ENCODE measurements around the gene UTP25. TPM values are rescaled to one million over a fixed set of nuclear protein-coding genes. Genes with fewer than 3 reads are reported as not detected.
A peak's percentile ranks its signal among the peaks of the same experiment; 100 is the strongest.

Gene UTP25
- polyA plus RNA-seq, 1 experiment: 6.8 TPM

- POLR2A ChIA-PET: no interaction called here
- CTCF ChIA-PET: interaction anchor here (0.9 to 7.0 kb wide), 8 partner anchors 10 to 140 kb away, joined by 3 to 60 read pairs (median 8); no protein-coding TSS in a partner anchor
- Histone ChIP-seq H3K27me3 (ENCODE audit: control insufficient read depth, insufficient read depth, low read length) (no peaks in the 10 kb centered on the region), H3K36me3 (ENCODE audit: control insufficient read depth, insufficient read depth, low read length) (peaks cover 3% of the 10 kb centered on the region; the same call in 1 of the 2 replicates), H3K4me3 (ENCODE audit: low read depth, low read length) (no peak overlapping the region)
- no peak for TF ChIP-seq CTCF (IDR thresholded peaks at IDR 0.05; ENCODE audit: insufficient read depth, low read depth, low read length)
- no peak for DNase-seq (ENCODE audit: low read depth)
These were observed 21.6 kb downstream of the UTP25 start for GRCh38 chr1:209849388-209849787.

- Histone ChIP-seq H3K4me3 (ENCODE audit: low read depth, low read length) (no peak overlapping the region), H3K27me3 (ENCODE audit: control insufficient read depth, insufficient read depth, low read length) (no peaks in the 10 kb centered on the region), H3K36me3 (ENCODE audit: control insufficient read depth, insufficient read depth, low read length) (peaks cover 7% of the 10 kb centered on the region)
- TF ChIP-seq CTCF (IDR thresholded peaks at IDR 0.05; ENCODE audit: insufficient read depth, low read depth, low read length): peak; percentile 81
- ChIA-PET POLR2A (no interaction called here), CTCF (interaction anchor here (0.9 to 7.0 kb wide), 8 partner anchors 9 to 144 kb away, joined by 3 to 60 read pairs (median 8); no protein-coding TSS in a partner anchor)
- DNase-seq (ENCODE audit: low read depth): no peak
These were observed 22.7 kb downstream of the UTP25 start for GRCh38 chr1:209850342-209850979.

GRCh38 chr1:209853676-209854075 lies 25.9 kb downstream of the UTP25 start:
- no peak overlapping the region for H3K4me3 ChIP-seq (ENCODE audit: low read depth, low read length)
- peaks cover 7% of the 10 kb centered on the region for H3K36me3 ChIP-seq (ENCODE audit: control insufficient read depth, insufficient read depth, low read length)
- ChIA-PET POLR2A (interaction anchor here (0.5 to 0.6 kb wide), 2 partner anchors 17 to 23 kb away, joined by 3 to 8 read pairs; no protein-coding TSS in a partner anchor), CTCF (interaction anchor here (1.5 to 2.7 kb wide), 5 partner anchors 10 to 31 kb away, joined by 3 to 11 read pairs (median 5); partner anchors contain the start of gene UTP25)
- no peak for TF ChIP-seq CTCF (IDR thresholded peaks at IDR 0.05; ENCODE audit: insufficient read depth, low read depth, low read length)
- no peaks in the 10 kb centered on the region for H3K27me3 ChIP-seq (ENCODE audit: control insufficient read depth, insufficient read depth, low read length)
- DNase-seq (ENCODE audit: low read depth): no peak

GRCh38 chr1:209854196-209854595 lies 26.4 kb downstream of the UTP25 start:
- no peak for TF ChIP-seq CTCF (IDR thresholded peaks at IDR 0.05; ENCODE audit: insufficient read depth, low read depth, low read length)
- peaks cover 7% of the 10 kb centered on the region for H3K36me3 ChIP-seq (ENCODE audit: control insufficient read depth, insufficient read depth, low read length)
- ChIA-PET CTCF (interaction anchor here (0.6 to 2.7 kb wide), 6 partner anchors 9 to 38 kb away, joined by 3 to 11 read pairs (median 4); partner anchors contain the start of gene UTP25), POLR2A (interaction anchor here (0.6 kb wide), 1 partner anchor 17 kb away, joined by 3 read pairs; no protein-coding TSS in a partner anchor)
- H3K27me3 ChIP-seq (ENCODE audit: control insufficient read depth, insufficient read depth, low read length): no peaks in the 10 kb centered on the region
- DNase-seq (ENCODE audit: low read depth): no peak
- H3K4me3 ChIP-seq (ENCODE audit: low read depth, low read length): no peak overlapping the region

GRCh38 chr1:209855006-209855405 lies 27.2 kb downstream of the UTP25 start:
- POLR2A ChIA-PET: no interaction called here
- no peak for DNase-seq (ENCODE audit: low read depth)

More at GRCh38 chr1:209855006-209855405, 27.2 kb downstream of the UTP25 start:
- H3K27me3 ChIP-seq (ENCODE audit: control insufficient read depth, insufficient read depth, low read length): no peaks in the 10 kb centered on the region
- H3K4me3 ChIP-seq (ENCODE audit: low read depth, low read length): no peak overlapping the region
- TF ChIP-seq CTCF (IDR thresholded peaks at IDR 0.05; ENCODE audit: insufficient read depth, low read depth, low read length): no peak
- CTCF ChIA-PET: interaction anchor here (1.2 to 3.7 kb wide), 6 partner anchors 8 to 134 kb away, joined by 5 to 17 read pairs (median 8); partner anchors contain the start of gene UTP25
- H3K36me3 ChIP-seq (ENCODE audit: control insufficient read depth, insufficient read depth, low read length): peaks cover 7% of the 10 kb centered on the region
